HL-60 (cell line): ENCODE results near the gene SLCO4C1.

Source experiments
- CTCF ChIP-seq: IDR thresholded peaks from one replicate; pipeline ENCODE4 v1.5.1; 2011; ENCODE audit warnings: low read length, control low read depth, inconsistent platforms; ENCODE audit not compliant: insufficient read depth
- POLR2AphosphoS5 ChIP-seq: IDR thresholded peaks from 2 replicates; pipeline ENCODE4 v1.6.1; 2012; ENCODE audit warnings: low read depth
- REST ChIP-seq: IDR thresholded peaks from 2 replicates; pipeline ENCODE4 v1.6.1; 2012; ENCODE audit warnings: low read depth; ENCODE audit not compliant: insufficient replicate concordance

GRCh38 chr5:102283102-102283797 is 12.8 kb downstream of the SLCO4C1 start:
- TF ChIP-seq POLR2AphosphoS5 (no peak), CTCF (no peak), REST (no peak)
